GM12873 (cell line): ENCODE results near the gene MYO3B.

Experiments used
- TF ChIP-seq, protein P1 (sequence below): IDR thresholded peaks from 2 replicates; pipeline ENCODE4 v1.5.1; 2012; ENCODE audit warnings: low read depth, mild to moderate bottlenecking, moderate library complexity, low read length, control low read depth; ENCODE audit not compliant: insufficient read depth; ENCODE audit errors: missing control alignments

MYO3B gene

DNA sequence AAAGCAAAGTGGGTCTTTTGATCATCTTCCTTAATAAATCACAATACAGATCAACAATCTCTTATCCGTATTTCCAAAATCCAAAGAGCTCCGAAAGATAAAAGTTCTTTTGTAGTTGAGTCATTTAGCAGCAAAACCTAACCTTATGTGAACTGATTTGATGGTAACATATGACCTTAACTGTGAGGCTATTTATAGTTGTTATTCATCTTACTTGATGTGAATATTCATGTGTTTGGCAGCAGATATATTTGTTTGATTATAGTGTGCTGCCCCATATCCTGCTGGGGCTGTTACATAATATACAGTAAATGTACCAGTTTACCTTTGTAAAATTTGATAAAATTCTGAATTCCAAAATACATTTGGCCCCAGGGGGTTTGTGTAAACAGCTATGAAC is 158.5 kb downstream of the MYO3B start:
- TF ChIP-seq, protein P1, sequence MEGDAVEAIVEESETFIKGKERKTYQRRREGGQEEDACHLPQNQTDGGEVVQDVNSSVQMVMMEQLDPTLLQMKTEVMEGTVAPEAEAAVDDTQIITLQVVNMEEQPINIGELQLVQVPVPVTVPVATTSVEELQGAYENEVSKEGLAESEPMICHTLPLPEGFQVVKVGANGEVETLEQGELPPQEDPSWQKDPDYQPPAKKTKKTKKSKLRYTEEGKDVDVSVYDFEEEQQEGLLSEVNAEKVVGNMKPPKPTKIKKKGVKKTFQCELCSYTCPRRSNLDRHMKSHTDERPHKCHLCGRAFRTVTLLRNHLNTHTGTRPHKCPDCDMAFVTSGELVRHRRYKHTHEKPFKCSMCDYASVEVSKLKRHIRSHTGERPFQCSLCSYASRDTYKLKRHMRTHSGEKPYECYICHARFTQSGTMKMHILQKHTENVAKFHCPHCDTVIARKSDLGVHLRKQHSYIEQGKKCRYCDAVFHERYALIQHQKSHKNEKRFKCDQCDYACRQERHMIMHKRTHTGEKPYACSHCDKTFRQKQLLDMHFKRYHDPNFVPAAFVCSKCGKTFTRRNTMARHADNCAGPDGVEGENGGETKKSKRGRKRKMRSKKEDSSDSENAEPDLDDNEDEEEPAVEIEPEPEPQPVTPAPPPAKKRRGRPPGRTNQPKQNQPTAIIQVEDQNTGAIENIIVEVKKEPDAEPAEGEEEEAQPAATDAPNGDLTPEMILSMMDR: no peak

DNA sequence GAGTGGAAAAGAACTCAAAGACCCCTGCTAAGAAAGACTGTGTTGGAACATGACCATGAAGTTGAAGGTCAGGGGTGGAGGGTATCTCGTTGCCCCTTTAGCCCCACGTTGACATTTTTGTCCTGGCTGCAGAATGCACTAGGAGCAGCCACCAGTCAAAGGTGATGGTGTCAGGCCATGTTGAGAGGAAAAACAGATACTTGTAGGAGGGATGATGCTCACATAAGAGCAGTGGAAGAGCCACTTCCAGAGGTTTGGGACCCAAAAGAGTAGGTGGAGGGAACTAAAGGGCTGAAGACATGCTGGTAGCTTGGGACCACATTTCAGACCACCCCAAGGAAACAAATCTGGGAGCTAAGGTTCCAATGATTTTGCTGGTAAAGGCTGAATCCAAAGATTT is 159.0 kb downstream of the MYO3B start:
- TF ChIP-seq, protein P1: no peak

DNA sequence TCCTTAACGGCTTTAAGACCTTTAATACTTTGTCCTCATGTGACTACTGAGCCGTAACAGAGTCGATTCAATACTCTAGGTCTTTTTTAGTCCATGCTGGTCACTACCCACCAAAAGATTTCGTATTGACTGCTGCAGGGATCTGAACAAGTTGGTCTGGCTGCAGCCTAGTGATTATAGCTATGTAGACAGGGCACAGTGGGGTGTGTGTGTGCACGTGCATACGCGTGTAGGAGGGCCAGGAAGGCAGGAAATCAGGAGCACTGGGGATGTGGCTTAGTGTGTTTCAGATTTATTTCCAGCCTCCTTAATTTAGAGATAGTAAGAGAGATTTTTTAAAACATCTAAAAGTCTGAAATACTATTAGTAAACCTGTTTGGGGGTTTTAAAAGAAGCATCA is 161.4 kb downstream of the MYO3B start:
- TF ChIP-seq, protein P1: no peak

DNA sequence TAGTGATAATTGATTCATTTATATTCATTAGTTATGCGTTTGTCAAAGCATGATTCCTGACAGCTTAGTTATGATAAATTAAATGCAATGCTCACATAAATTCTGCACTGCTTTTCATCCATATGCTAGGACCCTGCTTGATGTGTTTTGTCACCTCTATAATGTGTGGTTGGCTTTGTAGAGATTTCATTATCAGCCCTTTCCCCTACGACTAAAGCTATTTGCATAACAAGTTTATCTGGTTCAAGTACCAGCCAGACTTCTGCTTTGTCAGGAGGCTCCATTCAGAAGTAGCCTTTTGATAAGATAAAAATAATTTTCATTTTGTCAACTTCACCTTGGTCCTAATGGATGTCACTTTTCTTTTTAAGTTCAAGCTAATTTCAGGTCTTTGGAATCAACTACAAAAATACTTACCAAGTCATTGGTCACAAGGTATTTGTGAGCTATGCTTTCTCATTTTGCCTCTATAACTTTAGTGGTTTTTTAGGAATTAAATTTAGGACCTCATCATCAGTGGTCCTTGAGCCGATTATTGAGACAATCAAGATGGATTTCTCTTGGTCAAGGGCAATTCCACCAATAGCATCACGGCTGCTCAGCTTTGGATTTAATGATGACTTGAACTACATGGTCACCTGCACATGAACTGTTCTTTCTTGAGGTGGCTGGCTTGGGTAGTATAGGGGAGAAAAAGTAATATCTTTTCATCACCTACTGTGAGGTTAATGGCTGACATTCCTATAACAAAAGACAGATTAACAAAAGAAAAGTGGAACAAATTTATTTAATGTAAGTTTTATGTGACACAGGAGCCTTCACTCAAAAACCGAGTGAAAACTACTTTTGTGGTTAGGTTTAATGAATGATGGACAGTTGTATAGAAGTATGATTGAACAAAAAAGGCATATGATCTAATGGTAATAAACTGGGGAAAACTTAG is 162.1 kb downstream of the MYO3B start:
- TF ChIP-seq, protein P1: no peak

DNA sequence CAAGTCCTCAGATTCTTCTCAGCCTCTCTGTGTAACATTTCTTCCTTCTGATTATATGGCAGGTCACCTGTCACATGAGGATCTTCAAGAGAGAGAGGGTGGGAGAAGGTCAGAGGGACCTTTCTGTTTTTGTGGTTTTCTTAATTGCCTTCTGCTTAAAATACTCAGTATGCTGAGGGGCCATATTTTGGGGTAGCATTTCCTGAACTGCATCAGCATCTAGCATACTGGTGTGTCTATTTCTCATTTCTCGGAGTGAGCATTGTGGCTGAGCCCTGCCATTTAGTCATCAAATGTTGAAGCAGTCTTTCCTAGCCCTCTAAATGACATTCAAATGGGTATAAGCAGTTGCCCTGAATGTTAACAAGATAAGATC is 162.7 kb downstream of the MYO3B start:
- TF ChIP-seq, protein P1: no peak

DNA sequence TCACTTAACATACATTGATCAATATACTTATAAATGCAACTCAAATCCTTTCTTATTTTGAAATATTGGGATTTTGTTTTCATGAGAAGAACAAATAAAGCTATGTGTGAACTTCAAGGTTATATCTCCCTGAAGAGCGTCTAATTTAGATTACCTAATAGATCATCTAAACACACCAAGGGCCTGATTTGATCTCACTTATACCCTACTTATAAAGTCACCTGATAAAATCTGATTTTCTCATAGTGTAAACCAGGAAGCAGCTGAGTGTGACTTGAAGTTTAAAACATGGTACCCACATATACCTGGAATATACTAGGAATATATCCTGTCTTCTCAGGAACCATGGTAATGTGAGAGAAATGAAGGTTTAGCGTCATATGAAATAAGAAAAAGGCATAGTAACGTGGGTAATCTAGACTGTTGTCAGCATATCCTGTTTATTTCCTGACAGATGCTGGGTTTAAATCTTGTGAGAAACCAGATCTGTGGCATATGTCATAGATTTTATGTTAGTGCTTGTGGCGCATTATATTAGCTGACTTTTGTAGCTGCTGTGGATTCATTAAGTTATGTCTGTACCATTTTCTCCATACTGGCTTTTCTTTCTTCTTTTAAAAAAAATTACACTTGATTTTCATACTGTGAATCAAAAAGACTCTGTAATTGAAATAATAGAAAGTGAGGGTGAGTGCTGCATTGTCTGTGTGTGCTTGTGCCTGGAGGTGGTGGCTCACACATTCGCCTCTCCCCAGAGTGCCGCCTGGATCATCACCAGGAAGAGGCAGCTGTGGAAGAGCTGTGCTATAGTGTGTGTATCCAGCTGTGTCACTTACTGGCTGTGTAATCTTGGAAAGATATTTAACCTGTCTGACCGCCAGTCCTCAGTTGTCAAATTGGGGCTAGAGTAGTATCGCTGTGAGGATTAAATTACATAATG is 164.0 kb downstream of the MYO3B start:
- TF ChIP-seq, protein P1: no peak

DNA sequence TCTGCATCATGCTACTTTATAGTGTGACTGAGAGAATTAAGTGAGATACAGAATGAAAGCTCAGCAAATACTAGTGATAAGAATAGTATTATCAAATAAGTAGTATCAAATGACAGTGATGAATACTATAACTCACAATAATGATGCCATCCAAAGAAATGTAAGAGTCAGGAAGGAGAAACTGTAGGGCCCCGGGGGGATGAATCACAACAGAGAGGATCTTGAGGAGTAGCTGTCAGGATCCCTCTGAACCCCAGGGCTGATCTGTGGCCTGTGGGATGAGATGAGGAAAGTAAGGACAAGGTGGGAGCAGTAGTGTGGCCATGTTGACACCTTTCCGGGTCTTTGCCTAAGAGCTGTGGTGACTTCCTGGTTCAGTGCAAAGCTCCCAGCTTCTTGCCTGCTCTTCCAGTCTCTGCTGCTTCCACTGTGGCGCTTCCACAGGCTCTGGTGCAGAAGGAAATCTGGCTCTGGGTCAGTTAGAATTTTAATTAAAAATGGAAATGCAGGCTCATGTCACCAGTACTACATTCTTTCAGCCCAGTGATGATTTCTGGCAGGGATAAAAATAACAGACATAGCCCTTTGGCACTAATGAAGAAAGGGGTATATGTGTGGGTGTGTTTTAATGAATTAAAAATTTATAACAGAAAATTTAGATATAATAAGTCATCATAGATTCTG is 166.9 kb downstream of the MYO3B start:
- TF ChIP-seq, protein P1: no peak
